GM23338 (cell line): Measurements from ENCODE around the gene HERPUD2. TPM values are rescaled to one million over a fixed set of nuclear protein-coding genes. Genes with fewer than 3 reads are reported as not detected.

ENCODE experiments used
- ATAC-seq: fragments of 200-7000 bp; cut with Tn5 transposase; 3 replicates; pipeline ENCODE4 v1.9.1; 2020
- DNase-seq: peaks from one replicate; pipeline ENCODE4 v3.0.0-alpha.2; 2015; ENCODE audit warnings: low spot score
- H2AFZ ChIP-seq: fragments of 200-600 bp; sonication (generic); 2 replicates; pipeline ENCODE4 v1.8.0; 2016; ENCODE audit warnings: antibody characterized with exemption, mild to moderate bottlenecking, moderate library complexity
- H3F3A ChIP-seq: fragments of 200-600 bp; sonication (generic); replicated peaks from 2 replicates; pipeline ENCODE4 v1.8.0; 2017; ENCODE audit warnings: antibody characterized with exemption, mixed run types, low read depth
- H3K27ac ChIP-seq: fragments of 200-600 bp; sonication (generic); 2 replicates; pipeline ENCODE4 v1.6.1; 2016; ENCODE audit warnings: low read depth
- H3K27me3 ChIP-seq: fragments of 200-600 bp; sonication (generic); 2 replicates; pipeline ENCODE4 v1.8.0; 2016; ENCODE audit warnings: mild to moderate bottlenecking, mixed run types, moderate library complexity; ENCODE audit not compliant: insufficient read depth
- H3K36me3 ChIP-seq: fragments of 200-600 bp; sonication (generic); 2 replicates; pipeline ENCODE4 v1.8.0; 2016; ENCODE audit warnings: mild to moderate bottlenecking; ENCODE audit not compliant: insufficient read depth
- H3K4me1 ChIP-seq: fragments of 200-600 bp; sonication (generic); 2 replicates; pipeline ENCODE4 v1.8.0; 2016; ENCODE audit warnings: mild to moderate bottlenecking, moderate library complexity; ENCODE audit not compliant: insufficient read depth
- H3K4me2 ChIP-seq: fragments of 200-600 bp; sonication (generic); 2 replicates; pipeline ENCODE4 v1.7.1; 2017; ENCODE audit warnings: mixed run types
- H3K4me3 ChIP-seq: fragments of 200-600 bp; sonication (generic); 2 replicates; pipeline ENCODE4 v1.6.1; 2016; ENCODE audit warnings: mixed run types
- H3K79me2 ChIP-seq: fragments of 200-600 bp; sonication (generic); replicated peaks from 2 replicates; pipeline ENCODE4 v1.8.0; 2017; ENCODE audit warnings: mild to moderate bottlenecking; ENCODE audit not compliant: insufficient read depth
- H3K9me2 ChIP-seq: fragments of 200-600 bp; sonication (generic); 2 replicates; pipeline ENCODE4 v1.8.0; 2017; ENCODE audit not compliant: insufficient read depth
- H4K20me1 ChIP-seq: fragments of 200-600 bp; sonication (generic); replicated peaks from 2 replicates; pipeline ENCODE4 v1.8.0; 2017; ENCODE audit warnings: mild to moderate bottlenecking; ENCODE audit not compliant: insufficient read depth
- H3K27ac Mint-ChIP-seq: 2 replicates; pipeline ENCODE4 v1.8.0; 2020; ENCODE audit warnings: inconsistent platforms, mild to moderate bottlenecking, moderate library complexity, mixed read lengths
- H3K27me3 Mint-ChIP-seq: 3 replicates; pipeline ENCODE4 v1.8.0; 2022; ENCODE audit warnings: low read depth, mild to moderate bottlenecking, moderate library complexity, mixed read lengths, inconsistent platforms; ENCODE audit not compliant: insufficient read depth, poor library complexity
- H3K36me3 Mint-ChIP-seq: 3 replicates; pipeline ENCODE4 v1.8.0; 2021; ENCODE audit warnings: low read depth, mild to moderate bottlenecking, inconsistent platforms, moderate library complexity, mixed read lengths
- H3K4me1 Mint-ChIP-seq: 3 replicates; pipeline ENCODE4 v1.8.0; 2020; ENCODE audit warnings: mild to moderate bottlenecking, inconsistent platforms, mixed read lengths
- H3K4me3 Mint-ChIP-seq: 3 replicates; pipeline ENCODE4 v1.8.0; 2021; ENCODE audit warnings: moderate library complexity, mild to moderate bottlenecking, inconsistent platforms, mixed read lengths
- H3K9me3 Mint-ChIP-seq: 3 replicates; pipeline ENCODE4 v1.8.0; 2020; ENCODE audit warnings: moderate library complexity, mild to moderate bottlenecking, inconsistent platforms, mixed read lengths
- EZH2 ChIP-seq: fragments of 200-600 bp; sonication (generic); IDR thresholded peaks from one replicate; pipeline ENCODE4 v1.8.0; 2017; ENCODE audit warnings: antibody characterized with exemption, mild to moderate bottlenecking, low read depth; ENCODE audit not compliant: unreplicated experiment
- JUNB ChIP-seq: IDR thresholded peaks from one replicate; pipeline ENCODE4 v1.6.1; 2016; ENCODE audit warnings: antibody characterized with exemption; ENCODE audit not compliant: unreplicated experiment
- STAT1 ChIP-seq: IDR thresholded peaks from one replicate; pipeline ENCODE4 v1.6.1; 2016; ENCODE audit warnings: antibody characterized with exemption; ENCODE audit not compliant: unreplicated experiment
- ZNF331 ChIP-seq: fragments of 250-450 bp; sonication (Bioruptor Pico); IDR thresholded peaks from 2 replicates; pipeline ENCODE4 v1.5.0; 2020; ENCODE audit warnings: low read depth, mild to moderate bottlenecking, moderate library complexity
- polyA plus RNA-seq: library from polyadenylated mRNA; unstranded; fragments of >200 nt; fragmentation: Nextera tagmentation; extraction: Ambion mirVana; gene quantifications from 2 replicates; pipeline ENCODE4 v1.2.1, GENCODE V29; 2016
- total RNA-seq: library from RNA; depleted of rRNA; stranded (reverse); fragments of >200 nt; shearing (Covaris generic); gene quantifications from 2 replicates; pipeline ENCODE4 v1.2.3, GENCODE V29; 2014
- TF ChIP-seq, protein P1 (sequence below), 2 experiments: fragments of 200-600 bp in 1 of 2; sonication (generic) in 1 of 2; conservative IDR thresholded peaks; 2 replicates each; pipeline versions ENCODE4 v1.5.1 to v1.6.1; 2016 to 2017; ENCODE audit warnings: antibody characterized with exemption in 2 of 2, low read depth in 2 of 2, mild to moderate bottlenecking in 2 of 2, moderate library complexity in 1 of 2
- TF ChIP-seq, protein P2 (sequence below): IDR thresholded peaks from one replicate; pipeline ENCODE4 v1.6.1; 2018; ENCODE audit warnings: antibody characterized with exemption; ENCODE audit not compliant: unreplicated experiment
- TF ChIP-seq, protein P3 (sequence below): IDR thresholded peaks from 2 replicates; pipeline ENCODE4 v1.6.1; 2016; ENCODE audit warnings: antibody characterized with exemption

Gene HERPUD2
- total and polyA plus RNA-seq, 2 experiments from 2014 or later = 8.0 to 12.0 TPM

DNA sequence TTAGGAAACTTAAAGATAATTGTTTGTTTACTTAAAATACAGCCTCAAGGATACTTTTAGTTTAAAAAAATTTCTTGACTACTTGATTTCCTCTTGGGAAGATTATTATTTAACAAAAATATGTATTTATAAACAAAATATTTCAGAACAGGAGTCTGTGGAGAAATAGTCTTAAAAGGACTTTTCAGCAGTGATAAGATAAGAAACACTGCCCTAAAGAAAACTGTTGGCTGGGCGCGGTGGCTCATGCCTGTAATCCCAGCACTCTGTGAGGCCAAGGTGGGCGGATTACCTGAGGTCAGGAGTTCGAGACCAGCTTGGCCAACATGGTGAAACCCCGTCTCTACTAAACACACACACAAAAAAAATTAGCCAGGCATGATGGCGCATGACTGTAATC is 22.6 kb upstream of the HERPUD2 start (continued):
- TF ChIP-seq, protein P1, sequence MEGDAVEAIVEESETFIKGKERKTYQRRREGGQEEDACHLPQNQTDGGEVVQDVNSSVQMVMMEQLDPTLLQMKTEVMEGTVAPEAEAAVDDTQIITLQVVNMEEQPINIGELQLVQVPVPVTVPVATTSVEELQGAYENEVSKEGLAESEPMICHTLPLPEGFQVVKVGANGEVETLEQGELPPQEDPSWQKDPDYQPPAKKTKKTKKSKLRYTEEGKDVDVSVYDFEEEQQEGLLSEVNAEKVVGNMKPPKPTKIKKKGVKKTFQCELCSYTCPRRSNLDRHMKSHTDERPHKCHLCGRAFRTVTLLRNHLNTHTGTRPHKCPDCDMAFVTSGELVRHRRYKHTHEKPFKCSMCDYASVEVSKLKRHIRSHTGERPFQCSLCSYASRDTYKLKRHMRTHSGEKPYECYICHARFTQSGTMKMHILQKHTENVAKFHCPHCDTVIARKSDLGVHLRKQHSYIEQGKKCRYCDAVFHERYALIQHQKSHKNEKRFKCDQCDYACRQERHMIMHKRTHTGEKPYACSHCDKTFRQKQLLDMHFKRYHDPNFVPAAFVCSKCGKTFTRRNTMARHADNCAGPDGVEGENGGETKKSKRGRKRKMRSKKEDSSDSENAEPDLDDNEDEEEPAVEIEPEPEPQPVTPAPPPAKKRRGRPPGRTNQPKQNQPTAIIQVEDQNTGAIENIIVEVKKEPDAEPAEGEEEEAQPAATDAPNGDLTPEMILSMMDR (conservative IDR thresholded peaks at IDR 0.05; ENCODE audit: low read depth in 2 of 2) = no peak
- TF ChIP-seq STAT1 (no peak), EZH2 (no peak)
- TF ChIP-seq, protein P2, sequence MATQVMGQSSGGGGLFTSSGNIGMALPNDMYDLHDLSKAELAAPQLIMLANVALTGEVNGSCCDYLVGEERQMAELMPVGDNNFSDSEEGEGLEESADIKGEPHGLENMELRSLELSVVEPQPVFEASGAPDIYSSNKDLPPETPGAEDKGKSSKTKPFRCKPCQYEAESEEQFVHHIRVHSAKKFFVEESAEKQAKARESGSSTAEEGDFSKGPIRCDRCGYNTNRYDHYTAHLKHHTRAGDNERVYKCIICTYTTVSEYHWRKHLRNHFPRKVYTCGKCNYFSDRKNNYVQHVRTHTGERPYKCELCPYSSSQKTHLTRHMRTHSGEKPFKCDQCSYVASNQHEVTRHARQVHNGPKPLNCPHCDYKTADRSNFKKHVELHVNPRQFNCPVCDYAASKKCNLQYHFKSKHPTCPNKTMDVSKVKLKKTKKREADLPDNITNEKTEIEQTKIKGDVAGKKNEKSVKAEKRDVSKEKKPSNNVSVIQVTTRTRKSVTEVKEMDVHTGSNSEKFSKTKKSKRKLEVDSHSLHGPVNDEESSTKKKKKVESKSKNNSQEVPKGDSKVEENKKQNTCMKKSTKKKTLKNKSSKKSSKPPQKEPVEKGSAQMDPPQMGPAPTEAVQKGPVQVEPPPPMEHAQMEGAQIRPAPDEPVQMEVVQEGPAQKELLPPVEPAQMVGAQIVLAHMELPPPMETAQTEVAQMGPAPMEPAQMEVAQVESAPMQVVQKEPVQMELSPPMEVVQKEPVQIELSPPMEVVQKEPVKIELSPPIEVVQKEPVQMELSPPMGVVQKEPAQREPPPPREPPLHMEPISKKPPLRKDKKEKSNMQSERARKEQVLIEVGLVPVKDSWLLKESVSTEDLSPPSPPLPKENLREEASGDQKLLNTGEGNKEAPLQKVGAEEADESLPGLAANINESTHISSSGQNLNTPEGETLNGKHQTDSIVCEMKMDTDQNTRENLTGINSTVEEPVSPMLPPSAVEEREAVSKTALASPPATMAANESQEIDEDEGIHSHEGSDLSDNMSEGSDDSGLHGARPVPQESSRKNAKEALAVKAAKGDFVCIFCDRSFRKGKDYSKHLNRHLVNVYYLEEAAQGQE = no peak
- TF ChIP-seq, protein P3, sequence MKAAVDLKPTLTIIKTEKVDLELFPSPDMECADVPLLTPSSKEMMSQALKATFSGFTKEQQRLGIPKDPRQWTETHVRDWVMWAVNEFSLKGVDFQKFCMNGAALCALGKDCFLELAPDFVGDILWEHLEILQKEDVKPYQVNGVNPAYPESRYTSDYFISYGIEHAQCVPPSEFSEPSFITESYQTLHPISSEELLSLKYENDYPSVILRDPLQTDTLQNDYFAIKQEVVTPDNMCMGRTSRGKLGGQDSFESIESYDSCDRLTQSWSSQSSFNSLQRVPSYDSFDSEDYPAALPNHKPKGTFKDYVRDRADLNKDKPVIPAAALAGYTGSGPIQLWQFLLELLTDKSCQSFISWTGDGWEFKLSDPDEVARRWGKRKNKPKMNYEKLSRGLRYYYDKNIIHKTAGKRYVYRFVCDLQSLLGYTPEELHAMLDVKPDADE = no peak

DNA sequence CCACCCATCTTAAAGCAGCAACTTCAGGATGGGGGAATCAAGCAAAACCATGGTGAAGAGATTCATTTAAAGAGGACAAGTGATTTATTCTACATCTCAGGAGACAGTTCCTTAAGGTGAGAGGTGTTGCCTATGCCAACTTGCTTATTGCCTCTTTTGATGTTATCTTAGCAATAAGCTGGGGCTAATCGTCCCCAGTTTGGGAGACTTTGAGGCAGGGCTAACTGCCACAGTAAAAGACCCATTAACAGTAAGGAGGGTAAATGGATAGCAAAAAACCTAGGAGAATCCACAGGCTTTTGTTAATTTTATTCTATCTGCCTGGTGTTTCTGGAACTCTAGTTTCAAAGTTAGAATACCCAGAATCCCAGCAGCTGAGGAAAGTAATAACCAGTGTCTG is 22.1 kb upstream of the HERPUD2 start:
- Mint-ChIP-seq H3K36me3 (no peaks in the 10 kb centered on the region), H3K4me1 (peaks cover 6% of the 10 kb centered on the region; the same call in 2 of the 3 replicates), H3K27ac (no peak overlapping the region), H3K27me3 (peaks cover 2% of the 10 kb centered on the region), H3K9me3 (no peaks in the 10 kb centered on the region), H3K4me3 (no peak overlapping the region)
- Histone ChIP-seq H3K9me2 (no peaks in the 10 kb centered on the region), H3K27me3 (no peaks in the 10 kb centered on the region), H3K36me3 (no peaks in the 10 kb centered on the region), H4K20me1 (no peaks in the 10 kb centered on the region), H3K27ac (no peak overlapping the region), H2AFZ (peak overlapping the region; percentile 38; the same call in 1 of the 2 replicates), H3K4me2 (no peak overlapping the region), H3K4me1 (no peaks in the 10 kb centered on the region), H3F3A (no peaks in the 10 kb centered on the region), H3K79me2 (no peaks in the 10 kb centered on the region), H3K4me3 (no peak overlapping the region)
- ATAC-seq (no peak), DNase-seq (no peak)
- TF ChIP-seq JUNB (no peak), ZNF331 (CRISPR knock-in tag) (no peak)
